ENCODE results near the gene YEATS2.
"Not testable (repeated sequence)": the region's sequence is repeated elsewhere in the genome, so short reads cannot be mapped to it uniquely, and the experiment has no call there.

The YEATS2 gene

DNA sequence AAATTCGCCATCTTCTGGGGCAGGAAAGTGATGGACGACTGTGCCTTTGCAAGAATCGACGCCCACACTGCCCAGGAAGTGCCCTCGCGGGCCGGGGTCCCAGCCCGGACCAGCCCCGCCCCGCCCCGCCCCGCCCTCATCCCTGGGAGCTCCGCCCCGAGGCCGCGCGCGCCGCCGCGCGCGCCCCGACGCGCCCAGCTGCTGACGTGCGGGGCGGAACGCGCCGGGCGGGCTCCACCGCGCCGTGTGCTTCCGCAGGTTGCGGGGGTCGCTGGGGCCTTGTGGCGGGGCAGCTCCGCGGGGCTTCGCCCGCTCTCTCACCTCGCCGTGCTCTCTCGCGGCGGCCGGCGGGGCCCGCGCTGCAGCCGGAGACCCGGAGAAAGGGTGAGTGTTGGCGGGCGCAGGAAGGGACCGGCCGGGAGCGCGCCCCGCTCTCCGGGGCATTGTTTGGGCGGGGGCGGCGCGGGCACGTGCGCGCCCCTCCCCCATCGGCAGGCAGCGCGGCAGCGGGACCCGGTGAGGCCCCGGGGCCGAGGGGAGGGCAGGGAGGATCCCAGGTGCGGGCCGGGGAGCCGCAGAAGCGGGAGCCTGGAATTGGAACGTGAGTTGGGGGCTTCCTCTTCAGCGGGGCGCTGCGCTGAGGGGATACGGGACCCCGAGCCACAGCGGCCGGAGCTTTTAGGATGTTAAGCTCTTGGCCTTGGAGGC is at the start of gene YEATS2:
Gene YEATS2, plus strand, starts transcription at position 188 of the 708 bp plus-strand sequence. CDS start 17,366 bp downstream, outside the sequence.
- DNase-seq: peak; percentile 82

DNA sequence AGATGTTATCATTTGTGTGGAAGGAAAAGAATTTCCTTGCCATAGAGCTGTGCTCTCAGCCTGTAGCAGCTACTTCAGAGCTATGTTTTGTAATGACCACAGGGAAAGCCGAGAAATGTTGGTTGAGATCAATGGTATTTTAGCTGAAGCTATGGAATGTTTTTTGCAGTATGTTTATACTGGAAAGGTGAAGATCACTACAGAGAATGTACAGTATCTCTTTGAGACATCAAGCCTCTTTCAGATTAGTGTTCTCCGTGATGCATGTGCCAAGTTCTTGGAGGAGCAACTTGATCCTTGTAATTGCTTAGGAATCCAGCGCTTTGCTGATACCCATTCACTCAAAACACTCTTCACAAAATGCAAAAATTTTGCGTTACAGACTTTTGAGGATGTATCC is 47.0 kb upstream of the YEATS2 start:
- DNase-seq: no peak

DNA sequence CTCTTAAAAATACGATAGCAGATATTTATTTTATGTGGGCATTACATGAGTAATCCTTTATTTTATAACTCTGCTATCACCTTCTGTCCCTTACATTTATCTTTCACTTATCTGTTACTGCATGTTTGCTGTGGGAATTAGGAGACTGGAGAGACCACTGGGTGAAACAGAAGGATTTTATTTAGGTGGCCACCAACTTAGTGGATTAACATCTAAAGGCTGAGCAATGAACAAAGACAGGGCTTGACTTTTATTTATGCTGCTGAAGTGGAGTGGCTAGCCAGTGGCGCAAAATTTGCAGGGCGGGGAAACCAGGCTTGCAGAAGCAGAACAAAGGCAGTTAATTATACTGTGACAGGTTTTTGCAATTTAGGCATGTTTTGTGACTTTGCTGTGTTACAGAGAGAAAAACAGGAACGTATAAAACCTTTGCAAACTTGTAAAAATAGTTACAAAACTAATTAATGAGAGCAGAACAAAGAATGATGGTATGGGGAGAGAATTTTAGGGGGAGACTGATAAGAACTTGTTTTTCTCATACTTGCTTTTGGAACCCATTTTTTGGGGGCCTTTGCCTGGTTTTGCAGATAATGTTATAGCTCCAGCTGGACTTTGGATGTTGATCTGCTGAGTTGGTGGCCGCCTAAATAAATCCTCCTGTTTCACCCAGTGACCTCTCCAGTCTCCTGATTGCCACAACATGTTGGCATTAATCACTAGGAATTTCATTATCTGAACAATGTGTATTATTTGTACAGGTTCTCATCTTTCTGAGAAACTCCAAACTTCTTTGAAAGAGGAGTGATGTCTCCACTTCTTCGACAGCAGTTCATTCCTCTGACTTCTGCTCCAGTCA is 44.2 kb upstream of the YEATS2 start:
- DNase-seq: no peak

DNA sequence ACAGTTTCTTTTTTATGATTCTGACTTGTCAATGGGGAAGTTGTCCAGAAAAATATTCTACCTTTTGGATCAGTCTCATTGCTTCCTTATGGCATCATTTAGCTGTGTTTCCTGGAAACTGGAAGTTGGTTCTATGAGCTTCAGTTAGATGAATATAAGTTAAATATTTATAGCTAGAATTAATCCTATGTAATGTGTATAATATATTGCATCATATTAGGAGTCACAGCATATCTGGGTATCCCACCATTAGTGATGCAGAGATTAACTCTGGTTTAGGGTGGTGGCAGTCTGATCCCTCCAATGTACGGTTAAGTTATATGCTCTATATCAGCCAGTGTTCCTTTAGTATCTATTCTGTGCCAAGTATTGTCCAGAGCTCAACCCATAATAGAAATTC is 42.9 kb upstream of the YEATS2 start:
- DNase-seq: no peak

DNA sequence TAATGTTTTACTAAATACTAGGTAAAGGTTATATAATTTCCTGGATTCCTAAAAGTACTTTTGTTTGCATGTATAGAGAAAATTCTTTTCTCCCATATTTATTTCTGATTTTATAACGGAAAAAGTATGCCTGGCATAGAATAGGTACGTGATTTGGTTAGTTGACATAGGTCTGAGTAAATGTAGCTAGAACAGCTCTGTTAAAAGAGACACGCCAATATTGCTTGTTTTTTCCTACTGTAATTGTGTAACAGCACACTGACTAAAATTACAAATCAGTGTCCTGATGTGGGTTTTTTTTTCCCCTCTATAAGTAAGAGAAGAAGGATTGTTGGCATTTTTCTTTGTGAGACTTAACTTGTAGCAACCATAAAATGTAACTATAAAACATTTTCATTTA is 35.5 kb upstream of the YEATS2 start:
- DNase-seq: no peak

DNA sequence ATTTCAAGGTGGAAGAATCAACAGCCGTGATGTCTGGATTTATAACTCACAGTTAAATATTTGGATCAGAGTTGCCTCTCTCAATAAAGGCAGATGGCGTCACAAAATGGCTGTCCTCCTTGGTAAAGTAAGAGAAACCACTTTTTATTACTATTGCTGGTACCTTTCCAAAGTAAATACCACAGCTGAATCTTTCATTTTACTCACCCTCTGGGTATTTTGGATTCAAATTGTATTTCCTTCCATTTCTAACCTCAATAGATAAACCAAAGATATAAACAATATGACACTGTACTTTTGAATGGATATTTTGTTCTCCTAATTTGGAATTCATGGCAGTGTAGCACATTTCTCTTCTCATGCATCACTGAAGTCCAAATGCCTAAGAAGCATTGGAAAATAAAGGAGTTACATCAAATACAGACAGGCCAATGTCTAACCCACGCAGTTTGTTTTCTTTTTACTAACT is 32.6 kb upstream of the YEATS2 start:
- DNase-seq: no peak

DNA sequence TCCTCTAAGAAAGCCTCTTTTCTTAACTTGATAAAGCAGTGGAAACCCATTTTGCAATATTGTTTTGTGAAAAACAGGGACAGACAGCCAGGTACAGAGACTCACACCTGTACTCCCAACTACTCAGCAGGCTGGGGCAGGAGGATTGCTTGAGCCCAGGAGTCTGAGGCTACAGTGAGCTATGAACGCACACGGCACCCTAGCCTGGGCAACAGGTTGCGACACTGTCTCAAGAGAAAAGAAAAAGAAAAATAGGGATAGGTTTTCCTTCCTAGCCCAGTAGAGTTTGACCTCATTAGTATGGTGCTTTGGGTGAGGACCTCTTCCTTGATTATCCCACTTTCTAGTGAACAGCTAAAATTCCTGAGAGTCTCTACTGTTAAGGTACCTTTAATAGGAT is 17.5 kb upstream of the YEATS2 start:
- DNase-seq: no peak

DNA sequence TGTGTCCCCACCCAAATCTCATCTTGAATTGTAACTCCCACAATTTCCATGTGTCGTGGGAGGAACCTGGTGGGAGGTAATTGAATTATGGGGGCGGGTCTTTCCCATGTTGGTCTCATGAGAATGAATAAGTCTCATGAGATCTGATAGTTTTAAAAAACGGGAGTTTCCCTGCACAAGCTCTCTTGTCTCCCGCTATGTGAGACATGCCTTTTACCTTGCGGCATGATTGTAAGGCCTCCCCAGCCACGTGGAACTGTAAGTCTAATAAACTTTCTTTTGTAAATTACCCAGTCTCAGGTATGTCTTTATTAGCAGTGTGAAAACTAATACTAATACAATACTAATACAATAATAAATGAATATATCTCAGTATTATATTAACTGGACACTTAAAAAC is 9.9 kb upstream of the YEATS2 start:
- no peak for DNase-seq

DNA sequence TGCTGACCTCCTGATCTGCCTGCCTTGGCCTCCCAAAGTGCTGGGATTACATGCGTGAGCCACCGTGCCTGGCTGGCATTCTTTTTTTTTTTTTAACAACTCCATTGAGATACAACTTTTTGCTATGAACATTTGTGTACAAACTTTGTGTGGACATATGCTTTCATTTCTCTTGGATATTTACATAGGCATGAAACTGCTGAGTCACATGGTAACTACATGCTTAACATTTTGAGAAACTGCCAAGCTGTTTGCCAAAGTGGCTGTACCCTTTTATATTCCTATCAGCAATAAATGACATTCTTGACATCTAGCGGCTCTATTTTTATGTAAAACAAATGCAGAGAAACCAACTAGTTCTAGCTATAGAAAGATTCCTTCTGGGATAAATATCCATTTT is 8.7 kb upstream of the YEATS2 start:
- no peak for DNase-seq

DNA sequence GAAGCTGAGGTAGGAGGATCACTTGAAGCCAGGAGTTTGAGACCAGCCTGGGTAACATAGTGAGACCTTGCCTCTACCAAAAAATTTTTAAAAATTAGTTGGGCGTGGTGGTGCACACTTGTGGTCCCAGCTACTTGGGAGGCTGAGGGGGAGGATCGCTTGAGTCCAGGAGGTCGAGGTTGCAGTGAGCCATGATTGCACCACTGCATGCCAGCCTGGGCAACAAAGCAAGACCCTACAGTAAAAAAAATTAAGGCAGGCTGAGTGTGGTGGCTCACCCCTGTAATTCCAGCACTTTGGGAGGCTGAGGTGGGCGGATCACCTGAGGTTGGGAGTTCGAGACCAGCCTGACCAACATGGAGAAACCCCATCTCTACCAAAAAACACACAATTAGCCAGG is 8.0 kb upstream of the YEATS2 start:
- not testable (repeated sequence) for DNase-seq

DNA sequence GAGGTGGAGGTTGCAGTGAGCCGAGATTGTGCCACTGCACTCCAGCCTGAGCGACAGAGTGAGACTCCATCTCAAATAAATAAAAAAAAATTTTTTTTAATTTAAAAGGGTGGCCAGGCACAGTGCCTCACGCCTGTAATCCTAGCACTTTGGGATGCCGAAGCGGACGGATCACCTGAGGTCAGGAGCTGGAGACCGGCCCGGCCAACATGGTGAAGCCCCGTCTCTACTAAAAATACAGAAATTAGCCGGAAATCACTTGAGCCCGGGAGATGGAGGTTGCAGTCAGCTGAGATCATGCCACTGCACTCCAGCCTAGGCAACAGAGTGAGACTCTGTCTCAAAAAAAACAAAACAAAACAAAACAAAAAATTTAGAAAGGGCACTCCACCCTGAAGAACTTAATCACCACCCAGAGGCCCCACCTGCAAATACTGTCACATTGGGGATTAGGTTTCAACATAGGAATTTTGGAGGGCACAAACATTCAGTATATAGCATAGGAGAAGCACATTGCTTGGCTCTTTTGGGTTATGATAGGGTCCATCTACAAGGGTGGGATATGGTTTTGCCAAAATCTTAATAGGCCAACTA is 7.1 kb upstream of the YEATS2 start:
- no peak for DNase-seq

DNA sequence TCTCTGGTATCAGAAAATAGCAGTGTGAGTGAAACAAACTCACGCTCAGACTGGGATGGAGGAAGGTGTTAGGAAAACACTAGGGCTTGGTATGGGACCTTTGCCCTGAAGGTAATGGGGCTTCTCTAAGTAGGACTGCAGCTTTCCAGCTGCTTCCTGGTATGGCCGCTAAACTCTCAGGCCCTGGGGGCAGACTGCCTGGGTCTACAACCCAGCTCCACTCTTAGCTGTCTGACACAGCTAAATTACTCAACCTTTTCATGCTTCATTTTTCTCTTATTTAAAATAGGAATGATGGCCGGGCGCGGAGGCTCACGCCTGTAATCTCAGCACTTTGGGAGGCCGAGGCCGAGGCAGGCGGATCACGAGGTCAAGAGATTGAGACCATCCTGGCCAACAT is 5.2 kb upstream of the YEATS2 start:
- DNase-seq: no peak

DNA sequence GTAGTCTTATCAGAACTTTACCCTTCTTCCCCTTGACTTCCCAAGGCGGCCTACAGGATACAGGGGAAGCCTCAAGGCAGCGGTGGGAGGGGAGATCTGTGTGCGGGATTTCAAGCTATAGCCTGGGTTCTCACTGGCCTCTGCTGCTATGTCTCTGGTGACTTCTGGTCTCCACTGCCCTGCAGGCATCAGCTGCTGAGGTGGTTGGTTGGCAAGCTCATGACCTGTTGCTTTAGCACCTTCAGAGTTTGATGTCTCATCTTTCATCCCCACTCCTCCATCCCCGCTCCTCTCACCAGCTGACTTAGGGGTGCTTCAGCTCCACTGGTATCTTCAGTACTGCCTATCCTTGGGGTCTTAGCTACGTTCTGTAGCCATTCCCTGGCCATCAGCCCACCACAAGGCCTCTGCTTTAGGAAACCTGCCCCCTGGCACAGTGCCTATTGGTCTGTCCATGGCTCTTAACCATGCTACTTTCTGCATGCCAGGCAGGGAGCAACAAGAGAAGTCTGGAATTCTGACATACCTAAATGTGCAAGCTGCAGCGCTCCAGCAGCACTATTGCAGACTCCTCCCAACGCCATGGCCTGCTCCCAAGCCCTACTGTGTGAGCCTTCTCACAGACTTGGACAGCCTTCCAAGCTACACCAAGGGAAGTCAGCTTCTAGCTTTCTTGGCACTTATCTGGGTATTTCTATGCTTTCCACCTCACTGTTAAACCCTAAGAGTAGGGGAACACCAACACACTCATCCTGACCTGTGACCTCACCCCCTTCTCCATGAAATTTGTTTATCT is 1.8 kb upstream of the YEATS2 start:
- no peak for DNase-seq

DNA sequence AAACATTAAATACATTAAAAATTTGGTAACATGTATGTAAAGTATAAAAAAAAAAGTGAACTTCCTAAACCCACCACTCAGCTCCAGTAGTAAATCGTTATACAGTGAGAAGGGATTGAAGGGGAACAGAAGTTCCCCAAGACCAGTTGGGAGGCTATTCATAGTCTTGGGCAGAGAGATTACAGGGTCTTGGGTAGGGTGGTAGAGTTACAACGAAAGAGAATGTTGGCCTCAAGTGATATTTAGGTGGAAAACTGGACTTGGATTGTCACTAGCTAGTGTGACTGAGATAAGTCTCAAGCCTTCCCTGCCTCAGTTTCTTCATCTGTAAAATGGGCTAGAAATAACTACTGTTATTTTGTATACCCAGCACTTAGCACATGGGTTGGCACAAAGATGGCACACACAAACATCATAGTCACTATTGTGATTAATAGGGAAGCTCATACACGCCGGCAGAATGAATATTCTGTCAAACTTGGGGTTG is 431 bp upstream of the YEATS2 start:
- no peak for DNase-seq

DNA sequence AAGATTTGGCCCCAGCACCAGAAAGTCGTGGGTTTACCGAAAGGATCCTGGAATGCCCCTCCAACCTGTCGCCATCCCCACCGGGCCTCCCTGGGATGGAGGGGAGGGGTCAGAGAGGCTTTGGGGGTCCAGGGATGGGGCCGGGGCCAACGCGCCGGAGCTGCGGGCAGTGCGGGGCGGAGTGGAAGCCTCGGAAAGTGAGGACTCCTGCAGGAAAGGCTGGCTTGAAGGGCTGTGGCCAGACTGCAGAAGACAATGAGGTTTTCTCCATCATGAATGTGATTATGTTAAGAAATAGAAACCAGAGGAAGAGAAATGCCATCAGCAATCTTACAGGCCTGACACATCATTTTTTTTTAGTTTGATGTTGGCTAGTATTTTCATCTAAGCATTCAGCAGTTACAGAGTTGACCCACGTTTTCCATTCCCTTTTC is 738 bp downstream of the YEATS2 start:
- peak; percentile 31 for DNase-seq

DNA sequence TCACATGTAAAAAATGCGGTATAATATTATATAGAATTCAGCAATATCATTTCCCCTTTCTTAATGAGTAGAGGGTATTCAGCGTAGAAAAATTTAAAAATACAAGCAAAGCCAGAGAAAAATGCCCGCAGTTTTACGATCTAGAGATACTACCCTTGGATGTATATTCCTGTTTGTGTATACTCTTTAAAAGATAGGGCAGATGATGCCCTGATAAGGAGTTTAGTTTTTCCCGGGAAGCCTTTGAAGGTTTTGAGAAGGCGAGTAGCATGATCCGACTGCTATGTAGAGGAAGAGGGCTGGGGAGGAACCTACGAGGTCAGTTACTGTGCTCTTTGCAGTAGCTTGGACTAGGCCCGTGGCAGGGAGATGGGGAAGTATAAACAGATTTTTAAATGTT is 1.2 kb downstream of the YEATS2 start:
- peak; percentile 9 for DNase-seq

DNA sequence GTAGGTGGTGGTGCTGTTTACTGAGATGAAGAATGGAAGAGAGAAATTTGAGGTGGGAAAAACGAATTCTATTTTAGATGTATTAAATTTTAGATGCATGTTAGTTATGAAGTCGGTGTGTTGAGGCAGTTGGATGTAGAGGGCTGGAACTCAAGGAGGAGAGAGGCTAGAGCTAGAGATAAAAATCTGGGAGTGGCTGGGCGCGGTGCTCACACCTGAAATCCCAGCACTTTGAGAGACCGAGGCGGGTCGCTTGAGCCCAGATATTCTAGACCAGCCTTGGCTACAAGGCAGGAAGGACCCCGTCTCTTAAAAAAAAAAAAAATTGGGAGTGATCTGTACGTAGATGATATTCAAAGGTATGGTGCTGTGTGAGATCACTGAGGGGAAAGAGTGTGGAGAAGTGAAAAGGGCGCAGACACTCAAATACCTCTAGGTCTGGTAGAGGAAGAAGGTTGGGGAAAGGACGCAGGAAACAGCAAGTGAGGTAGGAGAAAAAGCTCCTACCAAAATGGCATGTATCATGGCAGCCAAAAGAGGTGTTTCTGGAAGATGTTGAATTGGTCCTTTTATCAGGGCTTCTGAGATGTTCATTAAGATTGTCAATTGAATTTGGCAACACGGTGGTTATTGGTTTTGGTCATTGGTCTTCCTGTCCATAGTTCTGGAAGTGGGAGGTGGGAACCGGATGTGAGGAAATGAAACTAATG is 1.8 kb downstream of the YEATS2 start:
- no peak for DNase-seq

DNA sequence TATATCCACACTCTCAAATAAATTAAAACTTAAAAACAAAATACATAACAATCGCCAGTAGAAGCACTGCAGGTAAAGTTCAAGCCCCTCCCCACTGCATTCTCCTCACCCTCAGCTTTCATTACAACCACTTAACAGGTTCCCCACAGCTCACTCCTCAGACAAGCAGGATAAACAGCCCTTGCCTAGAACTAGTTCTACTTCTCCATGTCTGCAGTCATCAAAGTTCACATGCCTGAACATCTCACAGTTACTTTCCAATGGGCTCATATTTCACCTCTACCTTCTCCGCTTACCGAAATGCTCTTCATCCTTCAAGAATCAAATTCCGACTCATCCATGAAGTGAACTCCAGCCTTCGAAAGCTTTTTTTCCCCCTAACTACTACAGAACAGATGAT is 4.1 kb downstream of the YEATS2 start:
- no peak for DNase-seq

DNA sequence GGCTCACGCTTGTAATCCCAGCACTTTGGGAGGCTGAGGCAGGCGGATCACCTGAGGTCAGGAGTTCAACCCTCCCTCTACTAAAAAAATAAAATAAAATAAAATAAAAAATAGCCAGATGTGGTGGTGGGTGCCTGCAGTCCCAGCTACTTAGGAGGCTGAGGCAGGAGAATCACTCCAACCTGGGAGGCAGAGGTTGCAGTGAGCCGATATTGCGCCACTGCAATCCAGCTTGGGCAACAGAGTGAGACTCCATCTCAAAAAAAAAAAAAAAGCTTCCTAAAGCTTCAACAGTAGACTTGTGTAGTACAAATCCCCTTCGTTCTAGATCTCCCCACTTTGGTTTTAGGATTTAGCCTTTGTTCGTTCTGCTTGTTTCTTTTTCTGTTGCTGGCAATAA is 6.3 kb downstream of the YEATS2 start:
- DNase-seq: not testable (repeated sequence)

DNA sequence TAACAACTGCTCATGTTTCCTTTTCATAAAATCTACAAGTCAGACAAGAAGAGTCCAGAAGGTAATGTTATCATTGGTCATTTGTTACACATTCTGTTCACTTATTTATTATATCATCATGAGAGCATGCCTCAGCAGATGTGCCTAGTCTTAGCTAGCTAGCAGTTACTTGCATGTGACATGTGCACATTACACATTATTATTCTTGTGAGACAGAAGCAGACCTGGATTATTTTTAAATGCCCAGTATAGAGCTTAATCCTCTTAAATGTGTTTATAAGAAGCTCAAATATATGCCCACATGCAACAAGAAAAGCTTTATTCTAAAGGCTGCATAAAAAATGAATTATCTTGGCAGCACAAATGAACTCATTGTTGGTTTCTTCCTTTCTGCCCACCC is 12.6 kb downstream of the YEATS2 start:
- DNase-seq: no peak

DNA sequence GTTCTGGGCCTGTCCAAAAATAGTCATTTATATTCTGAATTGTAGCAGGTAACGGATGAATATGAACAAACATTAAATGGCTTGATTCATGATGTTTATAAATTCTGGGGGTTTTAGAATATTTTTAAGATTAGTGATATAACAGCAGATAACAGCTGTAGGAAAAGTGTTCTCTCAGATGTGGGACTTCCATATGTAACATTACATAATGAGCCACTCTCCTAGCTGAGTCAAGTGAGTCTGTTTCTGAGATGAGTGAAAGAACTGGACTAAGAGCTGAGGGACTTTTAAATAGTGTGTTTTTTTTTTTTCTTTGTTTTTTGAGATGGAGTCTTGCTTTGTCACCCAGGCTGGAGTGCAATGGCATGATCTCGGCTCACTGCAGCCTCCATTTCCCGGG is 13.9 kb downstream of the YEATS2 start:
- DNase-seq: no peak

DNA sequence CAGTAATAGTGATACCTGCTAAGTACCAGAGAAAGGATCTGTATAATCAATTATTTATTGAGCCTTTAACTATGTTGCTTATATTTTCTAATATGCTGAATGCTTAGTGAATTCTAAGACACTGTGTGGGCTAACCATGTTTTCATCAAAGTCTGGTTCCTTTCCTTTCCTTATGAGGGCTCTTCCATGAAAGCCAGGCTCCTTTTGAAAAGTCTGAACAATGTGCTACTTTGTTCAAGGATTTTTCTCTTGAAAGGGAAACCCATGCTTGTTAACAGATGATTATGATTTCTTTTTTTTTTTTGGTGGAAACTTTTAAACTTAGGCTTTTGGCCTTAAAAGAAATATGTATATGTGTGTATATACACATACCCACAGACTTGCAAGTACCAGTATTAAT is 17.0 kb downstream of the YEATS2 start:
- no peak for DNase-seq

Data from stimulated activated CD4-positive, alpha-beta T cell treated with anti-CD3 and anti-CD28 coated beads, Interleukin-4, amount 100 ng/mL, for 24 hours (primary cell).